Right lobe of liver (tissue), 6 donors: ENCODE results near the gene CCL28. TPM values are rescaled to one million over a fixed set of nuclear protein-coding genes. Genes with fewer than 3 reads are reported as not detected.

ENCODE experiments used
- ATAC-seq, 4 donors: fragments of 200-7000 bp; cut with Tn5 transposase; one replicate each; pipeline ENCODE4 v1.9.1; 2020; ENCODE audit warnings: mild to moderate bottlenecking in 4 of 4, moderate library complexity in 4 of 4
- DNase-seq, 3 donors: peaks; one replicate each; pipeline ENCODE4 v3.0.0-alpha.2; 2020
- H3K27ac ChIP-seq, 3 donors: fragments of 200-600 bp; one replicate each; pipeline ENCODE4 v1.8.0; 2022
- H3K27me3 ChIP-seq, 2 donors: fragments of 200-600 bp; one replicate each; pipeline ENCODE4 v1.8.0; 2022
- H3K36me3 ChIP-seq, 4 donors: fragments of 200-600 bp; sonication (generic) in 1 of 4; one replicate each; pipeline versions ENCODE4 v1.5.1 to v1.8.0; 2017 to 2022; ENCODE audit warnings: control low read depth in 1 of 4
- H3K4me1 ChIP-seq, 4 donors: fragments of 200-600 bp; sonication (generic) in 1 of 4; one replicate each; pipeline versions ENCODE4 v1.5.1 to v1.8.0; 2017 to 2022; ENCODE audit warnings: control low read depth in 1 of 4
- H3K4me3 ChIP-seq, 3 donors: fragments of 200-600 bp; one replicate each; pipeline ENCODE4 v1.8.0; 2022
- H3K9me3 ChIP-seq, 4 donors: fragments of 200-600 bp; sonication (generic) in 1 of 4; one replicate each; pipeline versions ENCODE4 v1.5.1 to v1.8.0; 2017 to 2022; ENCODE audit warnings: control low read depth in 1 of 4
- POLR2A ChIP-seq: fragments of 450-650 bp; IDR thresholded peaks from one replicate; pipeline ENCODE4 v1.6.1; 2017; ENCODE audit warnings: antibody characterized with exemption, mild to moderate bottlenecking
- WGBS: methylation state at CpG from one replicate; pipeline ENCODE4 v1.1.6; 2018; ENCODE audit warnings: low coverage, low lambda C conversion rate; ENCODE audit not compliant: insufficient coverage; ENCODE audit errors: missing lambda C conversion rate; 5-methylcytosine and 5-hydroxymethylcytosine counted together
- intact Hi-C, 2 donors: fragments of 100-400 bp; cut with DNase I; formaldehyde crosslinking; loops; one replicate each; pipeline versions ENCODE4 v1.11.2 to v1.14.1; 2022
- total RNA-seq, 6 experiments: library from RNA; depleted of rRNA in 2 of 6; stranded (reverse); fragments of >200 nt in 2 of 6; fragmentation: NEBNext Ultra II Directional in 3 of 6; extraction: Animal tissue kit (Norgen Biotek cat#: 25700) in 3 of 6; gene quantifications; one replicate each; pipeline versions ENCODE4 v1.1.0 to v1.2.4, GENCODE V29; 2016 to 2023
- TF ChIP-seq, protein P1 (sequence below), 4 donors: fragments of 200-600 bp in 3 of 4; fragments of 450-650 bp in 1 of 4; IDR thresholded peaks; one replicate each; pipeline versions ENCODE4 v1.5.1 to v1.8.0; 2016 to 2022; ENCODE audit warnings: antibody characterized with exemption in 4 of 4, mild to moderate bottlenecking in 2 of 4
- donor health status: DM: no; HTN: yes; CAD: no.
- donor health status: DM: no; HTN: no; CAD: no.
- donor health status: DM: no; HTN: no; CAD: no.
- donor health status: DM: no; HTN: yes; CAD: no.
- donor health status: DM: no; HTN: yes; CAD: no.

CCL28 gene
- total RNA-seq, 6 experiments from 2014 or later, result 1.00 to 2.3 (median 1.3) TPM

DNA sequence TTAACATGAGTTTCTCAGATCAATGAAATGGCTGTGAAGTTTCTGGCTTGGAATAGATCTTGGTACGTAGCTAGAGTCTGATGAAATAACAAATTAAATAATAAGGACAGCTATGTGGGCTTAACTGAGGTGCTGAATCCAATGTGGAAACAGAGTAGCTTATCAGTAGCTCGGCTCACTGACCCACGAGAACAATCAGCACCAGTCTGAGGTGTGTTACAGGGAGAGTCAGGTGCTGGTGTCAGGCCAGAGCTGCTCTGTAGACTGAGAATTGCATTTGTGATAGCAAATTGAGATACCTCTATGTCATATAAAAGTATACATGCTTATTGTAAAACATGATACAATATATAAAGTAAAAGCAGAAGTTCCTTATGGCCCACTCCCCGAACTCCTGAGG, 21.2 kb upstream of the CCL28 start:
- no peak overlapping the region for H3K4me3 ChIP-seq
- ATAC-seq, result peak; percentile 36 to 52 (median 48)
- WGBS, result 36% methylated on average over 4 of the region's 4 CpGs

DNA sequence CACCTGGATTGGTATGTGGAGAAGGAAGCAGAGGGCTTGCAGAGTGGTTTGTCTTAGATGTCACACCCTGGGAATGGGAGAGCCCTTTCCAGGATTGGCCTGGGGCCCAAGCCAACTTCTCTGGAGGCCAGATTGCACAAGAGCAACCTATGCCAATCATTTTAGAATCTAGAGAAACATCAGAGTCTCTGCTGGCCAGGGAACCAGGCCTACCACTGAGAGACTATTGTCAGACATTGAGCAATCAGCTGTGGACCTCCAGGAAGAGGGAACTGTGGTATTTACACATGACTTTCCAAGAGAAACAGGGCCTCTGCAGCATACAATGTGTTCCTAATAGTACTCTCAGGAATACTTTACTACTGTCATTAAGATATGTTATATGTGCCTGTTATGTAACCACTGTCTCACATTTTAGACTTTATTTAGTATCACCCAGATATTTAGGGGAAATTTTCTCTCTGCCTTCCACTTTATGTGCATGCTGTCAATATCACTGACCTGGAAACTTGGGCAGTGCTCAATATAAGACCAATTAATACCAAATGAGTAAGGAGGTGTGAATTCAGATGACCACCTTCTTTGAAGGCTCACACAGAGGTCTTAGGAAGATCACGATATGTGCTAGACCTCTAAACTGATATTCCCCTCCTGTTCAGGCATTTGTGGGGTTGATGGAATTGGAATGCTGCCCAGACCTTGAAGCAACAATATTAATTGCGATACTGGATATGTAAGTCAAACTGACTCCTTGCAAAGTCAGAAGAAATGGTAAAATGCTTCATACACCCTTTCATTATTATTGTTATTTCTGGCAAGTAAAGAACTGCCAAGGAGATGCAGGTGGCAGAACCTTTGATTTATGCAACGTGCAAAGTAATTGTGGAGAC, 20.5 kb upstream of the CCL28 start:
- no peaks in the 10 kb centered on the region for H3K36me3 ChIP-seq
- peaks cover 0 to 43% (median 7%) of the 10 kb centered on the region in 4 donors for H3K4me1 ChIP-seq
- H3K27me3 ChIP-seq, result no peaks in the 10 kb centered on the region
- peak overlapping the region; percentile 24 to 70 (median 69) for H3K27ac ChIP-seq
- intact Hi-C loops, result no loop called here
- ATAC-seq, result peak; percentile 86 to 97 (median 94)
- DNase-seq, result peak; percentile 79 to 83 (median 82)
- no peaks in the 10 kb centered on the region for H3K9me3 ChIP-seq
- WGBS, result 43% methylated on average over 3 of the region's 3 CpGs
- TF ChIP-seq, protein P1, sequence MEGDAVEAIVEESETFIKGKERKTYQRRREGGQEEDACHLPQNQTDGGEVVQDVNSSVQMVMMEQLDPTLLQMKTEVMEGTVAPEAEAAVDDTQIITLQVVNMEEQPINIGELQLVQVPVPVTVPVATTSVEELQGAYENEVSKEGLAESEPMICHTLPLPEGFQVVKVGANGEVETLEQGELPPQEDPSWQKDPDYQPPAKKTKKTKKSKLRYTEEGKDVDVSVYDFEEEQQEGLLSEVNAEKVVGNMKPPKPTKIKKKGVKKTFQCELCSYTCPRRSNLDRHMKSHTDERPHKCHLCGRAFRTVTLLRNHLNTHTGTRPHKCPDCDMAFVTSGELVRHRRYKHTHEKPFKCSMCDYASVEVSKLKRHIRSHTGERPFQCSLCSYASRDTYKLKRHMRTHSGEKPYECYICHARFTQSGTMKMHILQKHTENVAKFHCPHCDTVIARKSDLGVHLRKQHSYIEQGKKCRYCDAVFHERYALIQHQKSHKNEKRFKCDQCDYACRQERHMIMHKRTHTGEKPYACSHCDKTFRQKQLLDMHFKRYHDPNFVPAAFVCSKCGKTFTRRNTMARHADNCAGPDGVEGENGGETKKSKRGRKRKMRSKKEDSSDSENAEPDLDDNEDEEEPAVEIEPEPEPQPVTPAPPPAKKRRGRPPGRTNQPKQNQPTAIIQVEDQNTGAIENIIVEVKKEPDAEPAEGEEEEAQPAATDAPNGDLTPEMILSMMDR (IDR thresholded peaks at IDR 0.05), result no peak
- no peak for TF ChIP-seq POLR2A
- no peak overlapping the region for H3K4me3 ChIP-seq

More for the DNA sequence above, 21.2 kb upstream of the CCL28 start:
- H3K4me1 ChIP-seq, result peaks cover 0 to 45% (median 6%) of the 10 kb centered on the region in 4 donors
- H3K36me3 ChIP-seq, result no peaks in the 10 kb centered on the region
- peak overlapping the region in 2 of 3 donors; percentile 69 to 70 for H3K27ac ChIP-seq
- DNase-seq, result no peak
- intact Hi-C loops, result no loop called here
- no peaks in the 10 kb centered on the region for H3K27me3 ChIP-seq
- TF ChIP-seq, protein P1 (IDR thresholded peaks at IDR 0.05), result no peak
- TF ChIP-seq POLR2A, result no peak
- H3K9me3 ChIP-seq, result no peaks in the 10 kb centered on the region

DNA sequence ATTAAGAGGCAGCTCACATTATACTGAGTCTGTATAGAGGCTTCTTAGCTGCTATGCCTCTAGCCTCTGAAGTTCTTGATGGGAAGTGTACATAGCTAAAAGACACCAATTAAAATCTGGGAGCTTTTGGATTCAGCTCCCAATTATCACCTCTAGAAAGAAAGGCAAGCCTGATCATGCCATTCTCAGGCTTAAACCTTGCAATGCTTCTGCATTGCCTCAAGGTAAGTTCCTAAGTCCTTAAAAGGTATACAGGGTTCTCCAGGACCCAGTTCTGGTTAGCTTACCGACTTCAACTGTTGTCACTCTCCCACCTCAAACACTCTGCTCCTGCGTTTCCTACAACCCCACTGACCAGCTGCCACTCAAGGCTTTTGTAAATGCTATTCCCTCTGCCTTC, 17.5 kb upstream of the CCL28 start:
- no peak overlapping the region for H3K27ac ChIP-seq
- no peak overlapping the region for H3K4me3 ChIP-seq
- ATAC-seq, result no peak
- no peaks in the 10 kb centered on the region for H3K27me3 ChIP-seq
- H3K9me3 ChIP-seq, result no peaks in the 10 kb centered on the region
- WGBS, result 90% methylated on average over 2 of the region's 2 CpGs
- intact Hi-C loops, result no loop called here
- peaks cover 0 to 40% (median 7%) of the 10 kb centered on the region in 4 donors for H3K4me1 ChIP-seq
- DNase-seq, result no peak
- TF ChIP-seq, protein P1 (IDR thresholded peaks at IDR 0.05), result no peak
- no peak for TF ChIP-seq POLR2A
- no peaks in the 10 kb centered on the region for H3K36me3 ChIP-seq

GRCh38 chr5:43429016-43429415, 16.8 kb upstream of the CCL28 start:
- DNase-seq (no peak), ATAC-seq (peak in 3 of 4 donors; percentile 17 to 32 (median 21))
- H3K36me3 ChIP-seq, result no peaks in the 10 kb centered on the region
- no peak overlapping the region for H3K27ac ChIP-seq
- H3K27me3 ChIP-seq, result no peaks in the 10 kb centered on the region
- 64% methylated on average over 7 of the region's 7 CpGs for WGBS
- no peak overlapping the region for H3K4me3 ChIP-seq
- intact Hi-C loops, result no loop called here
- TF ChIP-seq, protein P1 (IDR thresholded peaks at IDR 0.05), result no peak
- TF ChIP-seq POLR2A, result no peak
- H3K4me1 ChIP-seq, result peaks cover 0 to 37% (median 7%) of the 10 kb centered on the region in 4 donors
- H3K9me3 ChIP-seq, result no peaks in the 10 kb centered on the region
